SU-DHL-6 (cell line): ENCODE data around the gene A1CF.

Source experiments
- H2AFZ ChIP-seq: fragments of 200-600 bp; sonication (generic); 2 replicates; pipeline ENCODE4 v1.6.1; 2014; ENCODE audit warnings: low read depth, mild to moderate bottlenecking, moderate library complexity, mixed read lengths, antibody characterized with exemption, low read length; ENCODE audit not compliant: severe bottlenecking
- H3F3A ChIP-seq: fragments of 200-600 bp; shearing (Covaris generic); 2 replicates; pipeline ENCODE4 v1.6.0; 2016; ENCODE audit warnings: antibody characterized with exemption, mild to moderate bottlenecking; ENCODE audit not compliant: insufficient read depth
- H3K27ac ChIP-seq: fragments of 200-600 bp; sonication (generic); 2 replicates; pipeline ENCODE4 v1.5.1; 2016; ENCODE audit warnings: low read depth, mild to moderate bottlenecking, low read length, moderate library complexity, mixed read lengths
- H3K27me3 ChIP-seq: fragments of 200-600 bp; sonication (generic), shearing (Covaris generic); 2 replicates; pipeline ENCODE4 v1.6.0; 2014; ENCODE audit warnings: mild to moderate bottlenecking, low read length
- H3K36me3 ChIP-seq: fragments of 200-600 bp; sonication (generic); 2 replicates; pipeline ENCODE4 v1.6.1; 2014; ENCODE audit warnings: mild to moderate bottlenecking, low read length, mixed read lengths
- H3K4me2 ChIP-seq: fragments of 300-600, 200-600 bp; shearing (Covaris generic), sonication (generic); 2 replicates; pipeline ENCODE4 v1.6.0; 2014; ENCODE audit warnings: low read length, low read depth, mild to moderate bottlenecking; ENCODE audit not compliant: poor library complexity, severe bottlenecking
- H3K4me3 ChIP-seq: fragments of 200-600 bp; sonication (generic); 2 replicates; pipeline ENCODE4 v1.5.1; 2014; ENCODE audit warnings: antibody characterized with exemption, low read length, mild to moderate bottlenecking, mixed read lengths; ENCODE audit not compliant: insufficient read depth, poor library complexity, severe bottlenecking
- H3K79me2 ChIP-seq: fragments of 200-600 bp; sonication (generic); 2 replicates; pipeline ENCODE4 v1.6.1; 2014; ENCODE audit warnings: mild to moderate bottlenecking, low read length, moderate library complexity; ENCODE audit not compliant: insufficient read depth
- H3K9ac ChIP-seq: fragments of 200-600 bp; sonication (generic); 2 replicates; pipeline ENCODE4 v1.7.0; 2014; ENCODE audit warnings: mild to moderate bottlenecking, low read length
- H3K9me2 ChIP-seq: fragments of 200-600 bp; sonication (generic); replicated peaks from 2 replicates; pipeline ENCODE4 v1.6.1; 2014; ENCODE audit warnings: low read length; ENCODE audit not compliant: insufficient read depth
- H3K9me3 ChIP-seq: fragments of 200-600 bp; sonication (generic); 2 replicates; pipeline ENCODE4 v1.6.1; 2014; ENCODE audit warnings: low read length, mixed read lengths; ENCODE audit not compliant: insufficient read depth
- H4K20me1 ChIP-seq: fragments of 200-600 bp; sonication (generic); 2 replicates; pipeline ENCODE4 v1.6.1; 2014; ENCODE audit warnings: low read depth, mild to moderate bottlenecking, antibody characterized with exemption, low read length, moderate library complexity, mixed read lengths
- CTCF ChIP-seq: fragments of 200-600 bp; sonication (generic); IDR thresholded peaks from one replicate; pipeline ENCODE4 v1.5.1; 2017; ENCODE audit warnings: antibody characterized with exemption, mild to moderate bottlenecking, low read length, moderate library complexity; ENCODE audit not compliant: insufficient read depth, poor library complexity, severe bottlenecking
- EZH2phosphoT487 ChIP-seq: fragments of 200-600 bp; sonication (generic), shearing (Covaris generic); conservative IDR thresholded peaks from 2 replicates; pipeline ENCODE4 v1.6.1; 2018; ENCODE audit warnings: mild to moderate bottlenecking, antibody characterized with exemption, low read length, moderate library complexity, mixed read lengths

A1CF gene

GRCh38 chr10:50837095-50837494, 48.3 kb downstream of the A1CF start:
- no peaks in the 10 kb centered on the region for H3K9me2 ChIP-seq
- no peaks in the 10 kb centered on the region for H3K79me2 ChIP-seq
- H3K4me2 ChIP-seq = no peak overlapping the region
- no peaks in the 10 kb centered on the region for H3K36me3 ChIP-seq
- no peaks in the 10 kb centered on the region for H3F3A ChIP-seq
- TF ChIP-seq CTCF (no peak), EZH2phosphoT487 (no peak)
- no peaks in the 10 kb centered on the region for H3K27me3 ChIP-seq
- no peaks in the 10 kb centered on the region for H4K20me1 ChIP-seq
- no peaks in the 10 kb centered on the region for H3K9me3 ChIP-seq
- no peak overlapping the region for H3K9ac ChIP-seq
- no peak overlapping the region for H3K27ac ChIP-seq
- H3K4me3 ChIP-seq = no peak overlapping the region
- no peak overlapping the region for H2AFZ ChIP-seq

- Histone ChIP-seq H3K4me3 (no peak overlapping the region), H4K20me1 (no peaks in the 10 kb centered on the region), H3K9me3 (no peaks in the 10 kb centered on the region), H2AFZ (no peak overlapping the region), H3K79me2 (no peaks in the 10 kb centered on the region), H3K27me3 (0 out of 2 replicates have a peak, but pooled peaks cover 2% of the 10 kb centered on the region), H3F3A (no peaks in the 10 kb centered on the region), H3K27ac (no peak overlapping the region), H3K4me2 (no peak overlapping the region), H3K36me3 (no peaks in the 10 kb centered on the region), H3K9me2 (no peaks in the 10 kb centered on the region; the same call in 1 of the 2 replicates), H3K9ac (no peak overlapping the region)
- TF ChIP-seq CTCF (no peak), EZH2phosphoT487 (no peak)
These were observed 53.2 kb downstream of the A1CF start for GRCh38 chr10:50832171-50832751.

GRCh38 chr10:50830066-50830465, 55.4 kb downstream of the A1CF start:
- no peak overlapping the region for H3K4me2 ChIP-seq
- H3K36me3 ChIP-seq = no peaks in the 10 kb centered on the region
- no peaks in the 10 kb centered on the region for H4K20me1 ChIP-seq
- H3F3A ChIP-seq = no peaks in the 10 kb centered on the region
- H3K9ac ChIP-seq = no peak overlapping the region
- no peaks in the 10 kb centered on the region for H3K79me2 ChIP-seq
- no peak overlapping the region for H2AFZ ChIP-seq
- no peak for TF ChIP-seq EZH2phosphoT487
- TF ChIP-seq CTCF = no peak
- H3K27ac ChIP-seq = no peak overlapping the region
- no peaks in the 10 kb centered on the region; the same call in 1 of the 2 replicates for H3K9me2 ChIP-seq
- H3K4me3 ChIP-seq = no peak overlapping the region
- 0 out of 2 replicates have a peak, but pooled peaks cover 2% of the 10 kb centered on the region for H3K27me3 ChIP-seq
- no peaks in the 10 kb centered on the region for H3K9me3 ChIP-seq
